LNCAP (cell line): ENCODE measurements around the gene PSMG1.

Source experiments
- TF ChIP-seq, protein P1 (sequence below): fragments of 450-650 bp; IDR thresholded peaks from 2 replicates; pipeline ENCODE4 v1.5.1; 2017; ENCODE audit warnings: mild to moderate bottlenecking

The PSMG1 gene

DNA sequence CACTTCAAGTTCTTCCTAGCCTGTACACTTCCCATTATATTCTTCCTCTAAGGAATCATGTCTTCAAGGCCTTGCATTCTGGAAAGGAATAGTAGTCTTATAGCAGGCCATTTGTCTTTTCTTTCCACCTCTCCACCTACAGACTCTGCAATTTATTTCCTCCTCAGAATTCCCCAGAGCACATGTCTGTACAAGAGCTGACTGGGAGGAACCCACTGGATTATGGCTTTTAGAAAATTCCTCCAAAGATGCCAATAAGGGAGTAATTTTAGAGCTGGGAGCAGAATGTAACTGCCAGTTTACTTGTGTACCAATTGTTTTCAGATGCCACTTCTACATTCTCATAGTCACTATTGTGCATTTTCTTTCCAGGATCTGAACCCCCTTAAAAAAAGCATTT, 3.4 kb upstream of the PSMG1 start:
- TF ChIP-seq, protein P1, sequence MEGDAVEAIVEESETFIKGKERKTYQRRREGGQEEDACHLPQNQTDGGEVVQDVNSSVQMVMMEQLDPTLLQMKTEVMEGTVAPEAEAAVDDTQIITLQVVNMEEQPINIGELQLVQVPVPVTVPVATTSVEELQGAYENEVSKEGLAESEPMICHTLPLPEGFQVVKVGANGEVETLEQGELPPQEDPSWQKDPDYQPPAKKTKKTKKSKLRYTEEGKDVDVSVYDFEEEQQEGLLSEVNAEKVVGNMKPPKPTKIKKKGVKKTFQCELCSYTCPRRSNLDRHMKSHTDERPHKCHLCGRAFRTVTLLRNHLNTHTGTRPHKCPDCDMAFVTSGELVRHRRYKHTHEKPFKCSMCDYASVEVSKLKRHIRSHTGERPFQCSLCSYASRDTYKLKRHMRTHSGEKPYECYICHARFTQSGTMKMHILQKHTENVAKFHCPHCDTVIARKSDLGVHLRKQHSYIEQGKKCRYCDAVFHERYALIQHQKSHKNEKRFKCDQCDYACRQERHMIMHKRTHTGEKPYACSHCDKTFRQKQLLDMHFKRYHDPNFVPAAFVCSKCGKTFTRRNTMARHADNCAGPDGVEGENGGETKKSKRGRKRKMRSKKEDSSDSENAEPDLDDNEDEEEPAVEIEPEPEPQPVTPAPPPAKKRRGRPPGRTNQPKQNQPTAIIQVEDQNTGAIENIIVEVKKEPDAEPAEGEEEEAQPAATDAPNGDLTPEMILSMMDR: no peak

DNA sequence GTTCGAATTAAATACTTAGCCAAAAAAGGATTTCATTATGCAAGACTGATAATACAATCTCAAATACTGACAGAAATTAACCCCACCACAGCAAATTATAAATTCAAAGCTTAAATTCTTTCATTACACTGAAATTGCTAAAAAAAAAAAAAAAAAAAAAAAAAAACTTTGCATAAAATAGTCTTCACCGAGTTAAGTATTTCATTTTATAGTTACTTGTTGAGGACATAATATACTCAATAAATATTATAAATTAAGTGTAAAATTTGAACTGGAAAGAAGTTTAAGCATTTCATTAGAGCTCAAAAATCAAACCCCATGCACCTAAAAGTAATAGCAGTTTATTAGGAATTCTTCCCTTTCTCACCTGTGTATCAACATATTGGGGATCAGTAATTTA, 1.9 kb upstream of the PSMG1 start:
- TF ChIP-seq, protein P1: no peak

DNA sequence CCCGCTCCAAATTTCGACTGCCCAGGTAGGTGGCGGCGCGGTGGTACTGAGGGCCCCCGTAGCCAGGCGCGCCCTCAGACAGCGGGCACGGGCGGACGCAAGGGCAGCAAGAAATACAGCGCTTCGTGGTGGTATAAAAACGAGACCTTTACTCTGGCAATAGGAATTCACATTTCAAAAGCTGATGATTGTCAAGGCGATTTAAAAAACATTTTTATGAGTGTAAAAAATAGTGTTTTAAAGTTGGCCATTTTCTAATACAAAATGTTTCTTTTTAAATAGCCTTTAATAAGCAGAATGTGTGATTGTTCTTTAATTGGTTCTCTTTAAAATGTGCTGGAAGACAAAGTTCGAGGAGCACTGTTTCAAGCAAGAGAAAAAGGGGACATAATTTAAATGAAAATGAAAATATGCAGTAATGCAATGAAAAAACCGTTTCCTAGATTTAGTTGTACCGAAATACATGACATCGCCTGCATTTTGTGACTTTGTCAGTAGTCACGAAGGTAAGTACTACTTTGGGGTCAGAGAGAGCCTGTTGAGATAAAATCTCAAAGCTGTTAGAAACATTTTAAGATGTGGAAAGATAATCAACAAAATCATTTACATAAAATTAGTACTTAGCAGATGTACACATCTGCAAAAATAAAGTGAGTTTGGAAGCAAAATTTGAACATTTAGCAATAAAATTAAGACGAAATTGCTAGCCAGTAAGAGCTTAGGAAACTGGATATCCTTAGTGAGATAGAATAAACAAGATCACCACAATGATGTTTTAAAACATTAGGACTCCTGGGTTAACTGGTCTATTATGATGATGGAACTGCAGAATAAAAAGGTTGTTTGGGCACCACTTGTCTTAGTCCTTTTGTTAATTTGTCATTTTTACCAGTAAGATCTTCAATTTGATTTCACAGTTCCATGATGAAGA, 1.1 kb upstream of the PSMG1 start:
- TF ChIP-seq, protein P1: no peak

DNA sequence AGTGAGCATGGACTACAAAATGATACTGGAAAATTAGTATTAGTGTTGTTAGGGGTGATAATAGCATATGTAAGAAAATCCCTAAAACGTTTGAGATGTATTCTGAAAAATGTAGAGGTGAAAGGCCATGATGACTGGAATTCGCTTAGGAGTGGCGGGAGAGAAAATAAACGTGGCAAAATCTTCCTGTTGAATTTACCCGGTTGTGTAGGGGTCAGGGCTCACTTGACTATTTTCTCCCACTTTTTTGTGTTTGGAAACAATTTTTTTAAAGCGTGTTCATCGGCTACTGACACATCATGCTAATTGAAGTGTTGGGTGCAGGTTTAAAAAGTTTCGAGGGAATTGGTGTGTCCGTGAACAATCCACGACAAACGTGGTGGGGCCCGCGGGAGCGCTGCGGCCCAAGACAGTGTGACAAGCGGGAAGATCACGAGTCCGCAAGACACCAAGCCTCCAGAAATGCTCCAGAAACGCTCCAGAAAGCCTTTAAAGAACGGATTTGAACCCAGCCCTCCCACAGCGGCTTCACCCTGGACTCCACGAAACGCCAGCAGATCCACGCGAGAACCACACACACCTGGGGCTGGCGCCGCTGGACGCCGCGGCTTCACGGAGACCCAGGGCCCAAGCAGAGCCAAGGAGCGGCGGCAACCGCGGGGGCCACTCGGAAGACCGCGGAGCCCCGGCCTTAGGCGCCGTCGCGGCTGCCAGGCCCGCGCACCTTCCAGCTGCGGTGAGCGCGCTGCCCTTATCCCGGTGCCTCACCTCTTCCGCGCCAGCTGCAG, 573 bp downstream of the PSMG1 start:
- TF ChIP-seq, protein P1: no peak

DNA sequence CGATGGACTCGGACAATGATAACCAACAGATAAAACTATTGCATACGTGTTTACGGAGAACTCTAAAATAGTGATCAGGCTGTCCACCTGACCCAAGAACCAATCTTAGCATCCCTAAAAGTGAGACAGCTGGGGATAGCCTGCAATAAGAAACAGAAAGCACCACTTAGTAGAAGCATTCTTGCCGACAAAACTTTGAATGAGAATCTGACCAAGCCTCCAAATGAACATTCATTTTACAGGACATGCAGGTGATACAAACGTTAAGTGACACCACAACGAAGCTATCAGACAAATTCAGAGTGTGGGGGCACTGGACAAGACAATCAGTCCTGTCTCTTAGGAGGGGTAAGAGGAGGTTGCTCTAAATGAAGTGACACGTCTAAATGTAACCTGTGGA, 1.2 kb downstream of the PSMG1 start:
- TF ChIP-seq, protein P1: no peak

DNA sequence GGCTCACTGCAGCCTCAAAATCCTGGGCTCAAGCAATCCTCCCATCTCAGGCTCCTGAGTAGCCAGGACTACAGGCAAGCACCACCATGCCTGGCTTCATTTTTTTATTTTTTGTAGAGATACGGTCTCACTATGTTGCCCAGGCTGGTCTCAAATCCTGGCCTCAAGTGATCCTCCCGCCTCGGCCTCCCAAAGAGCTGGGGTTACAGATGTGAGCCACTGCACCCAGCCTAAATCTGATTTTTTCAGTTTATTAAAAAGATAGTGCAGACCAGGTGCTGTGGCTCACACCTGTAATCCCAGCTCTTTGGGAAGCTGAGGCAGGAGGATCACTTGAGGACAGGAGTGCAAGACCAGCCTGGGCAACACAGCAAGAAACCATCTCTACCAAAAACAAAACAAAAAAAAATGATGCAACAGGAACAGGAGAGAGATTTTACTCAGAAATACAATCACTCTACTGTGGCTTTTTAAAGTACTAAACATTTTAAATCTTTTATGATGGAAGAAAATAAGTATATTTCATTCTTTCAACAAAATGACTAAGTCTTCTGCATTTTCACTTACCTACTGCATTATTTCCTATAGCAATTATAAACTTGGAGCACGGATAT, 1.9 kb downstream of the PSMG1 start:
- TF ChIP-seq, protein P1: no peak

DNA sequence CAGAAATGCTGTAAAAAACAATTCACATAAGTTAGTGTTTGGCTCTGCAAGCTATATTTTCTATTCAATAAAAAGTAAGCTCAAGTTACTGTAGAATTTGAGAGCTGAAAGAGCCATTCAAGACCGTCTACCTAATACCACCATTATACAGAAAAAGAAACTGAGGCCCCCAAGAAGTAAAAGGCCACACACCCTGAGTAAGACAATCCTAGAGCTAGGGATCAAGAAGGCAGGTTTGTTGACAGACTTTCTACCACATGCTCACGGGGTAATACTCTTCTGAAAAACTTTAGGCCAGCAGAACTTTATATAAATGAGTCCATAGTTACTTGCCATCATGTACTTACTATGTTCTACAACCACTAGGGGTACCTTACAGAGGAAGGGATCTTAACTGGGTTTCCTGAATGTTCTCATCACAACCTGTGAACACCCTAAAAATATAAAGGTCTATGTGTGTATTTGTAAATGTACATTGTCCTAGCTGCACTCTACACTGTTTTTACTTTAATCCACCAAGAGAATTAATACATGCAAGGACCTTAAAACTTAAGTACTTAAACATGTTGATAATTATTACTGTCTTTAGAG, 2.7 kb downstream of the PSMG1 start:
- TF ChIP-seq, protein P1: no peak
